Stomach smooth muscle (tissue), 2 donors: ENCODE results near the gene KIF13A.

Experiments
- H3K27ac ChIP-seq: one replicate; pipeline ENCODE4 v1.7.0; 2013; ENCODE audit warnings: mild to moderate bottlenecking, low read length, inconsistent platforms
- H3K27me3 ChIP-seq, 2 donors: one replicate each; pipeline ENCODE4 v1.7.0; 2013; ENCODE audit warnings: low read length in 2 of 2; ENCODE audit not compliant: insufficient read depth in 2 of 2, control insufficient read depth in 1 of 2
- H3K36me3 ChIP-seq, 2 donors: one replicate each; pipeline ENCODE4 v1.7.0; 2013; ENCODE audit warnings: low read length in 2 of 2; ENCODE audit not compliant: control insufficient read depth in 2 of 2, insufficient read depth in 2 of 2
- H3K4me1 ChIP-seq: one replicate; pipeline ENCODE4 v1.7.0; 2013; ENCODE audit warnings: low read length; ENCODE audit not compliant: control insufficient read depth, insufficient read depth
- H3K4me3 ChIP-seq, 2 donors: one replicate each; pipeline ENCODE4 v1.7.0; 2013; ENCODE audit warnings: low read length in 2 of 2
- H3K9ac ChIP-seq, 2 donors: one replicate each; pipeline ENCODE4 v1.7.0; 2013; ENCODE audit warnings: low read length in 2 of 2, mild to moderate bottlenecking in 1 of 2
- H3K9me3 ChIP-seq, 2 donors: one replicate each; pipeline ENCODE4 v1.7.0; 2013; ENCODE audit warnings: low read length in 2 of 2; ENCODE audit not compliant: control insufficient read depth in 2 of 2
- donor health status: healthy.
- donor health status: Pancreatic carcinoma.

Gene KIF13A

GRCh38 chr6:17719323-17720041 is 268.0 kb downstream of the KIF13A start:
- Histone ChIP-seq H3K36me3 (no peaks in the 10 kb centered on the region), H3K9ac (no peak overlapping the region), H3K4me1 (no peaks in the 10 kb centered on the region), H3K27me3 (no peaks in the 10 kb centered on the region), H3K9me3 (no peaks in the 10 kb centered on the region), H3K27ac (no peak overlapping the region), H3K4me3 (no peak overlapping the region)

DNA sequence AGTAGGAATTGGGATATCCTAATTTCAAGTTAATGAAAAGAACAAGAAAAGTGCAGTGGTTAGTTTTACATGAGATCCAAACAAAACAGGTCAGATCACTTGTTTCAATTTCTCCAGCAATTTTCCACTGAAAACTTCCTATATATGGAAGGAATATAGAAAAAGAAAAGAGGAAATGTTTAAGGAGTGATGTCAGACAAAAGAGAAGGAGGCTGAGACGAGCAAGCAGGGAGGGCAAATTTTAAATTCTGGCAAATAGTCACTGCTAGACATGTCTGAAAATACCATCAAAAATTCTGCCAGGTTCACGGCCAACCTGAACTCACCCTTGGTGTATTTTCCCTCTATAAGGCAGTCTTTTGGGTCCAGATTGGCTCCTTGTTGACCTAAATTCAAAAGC is 271.2 kb downstream of the KIF13A start:
- Histone ChIP-seq H3K27me3 (no peaks in the 10 kb centered on the region), H3K9ac (no peak overlapping the region), H3K36me3 (no peaks in the 10 kb centered on the region), H3K4me1 (no peaks in the 10 kb centered on the region), H3K9me3 (no peaks in the 10 kb centered on the region), H3K4me3 (no peak overlapping the region), H3K27ac (no peak overlapping the region)

GRCh38 chr6:17714879-17715851 is 272.3 kb downstream of the KIF13A start:
- no peak overlapping the region for H3K9ac ChIP-seq
- no peak overlapping the region for H3K27ac ChIP-seq
- no peaks in the 10 kb centered on the region for H3K36me3 ChIP-seq
- no peaks in the 10 kb centered on the region for H3K27me3 ChIP-seq
- no peaks in the 10 kb centered on the region for H3K4me1 ChIP-seq
- H3K9me3 ChIP-seq, result no peaks in the 10 kb centered on the region
- no peak overlapping the region for H3K4me3 ChIP-seq

- Histone ChIP-seq H3K4me3 (no peak overlapping the region), H3K36me3 (no peaks in the 10 kb centered on the region), H3K9ac (no peak overlapping the region), H3K4me1 (no peaks in the 10 kb centered on the region), H3K27me3 (no peaks in the 10 kb centered on the region), H3K27ac (no peak overlapping the region), H3K9me3 (no peaks in the 10 kb centered on the region)
Measured at GRCh38 chr6:17714177-17714576, 273.3 kb downstream of the KIF13A start.

DNA sequence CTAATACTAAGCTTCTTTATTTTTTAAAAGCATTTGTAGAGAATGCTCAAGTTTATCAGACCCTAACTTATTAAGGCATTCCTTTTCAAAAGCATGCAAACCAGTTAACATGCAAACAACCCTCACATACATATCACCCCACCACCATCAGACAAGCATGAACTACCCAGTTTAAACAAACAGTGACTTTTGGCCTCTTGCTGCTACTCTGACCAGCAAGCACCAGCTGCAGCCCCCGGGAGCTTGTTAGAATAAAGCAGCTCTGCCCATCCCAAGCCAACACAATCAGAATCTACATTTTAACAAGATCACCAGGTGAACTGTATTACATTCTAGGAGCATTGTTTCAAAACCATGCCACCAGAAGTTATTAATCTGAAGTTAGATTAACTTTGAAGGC is 274.9 kb downstream of the KIF13A start:
- H3K9ac ChIP-seq, result no peak overlapping the region
- no peaks in the 10 kb centered on the region for H3K4me1 ChIP-seq
- no peaks in the 10 kb centered on the region for H3K27me3 ChIP-seq
- no peak overlapping the region for H3K27ac ChIP-seq
- no peaks in the 10 kb centered on the region for H3K36me3 ChIP-seq
- H3K4me3 ChIP-seq, result no peak overlapping the region
- H3K9me3 ChIP-seq, result no peaks in the 10 kb centered on the region

DNA sequence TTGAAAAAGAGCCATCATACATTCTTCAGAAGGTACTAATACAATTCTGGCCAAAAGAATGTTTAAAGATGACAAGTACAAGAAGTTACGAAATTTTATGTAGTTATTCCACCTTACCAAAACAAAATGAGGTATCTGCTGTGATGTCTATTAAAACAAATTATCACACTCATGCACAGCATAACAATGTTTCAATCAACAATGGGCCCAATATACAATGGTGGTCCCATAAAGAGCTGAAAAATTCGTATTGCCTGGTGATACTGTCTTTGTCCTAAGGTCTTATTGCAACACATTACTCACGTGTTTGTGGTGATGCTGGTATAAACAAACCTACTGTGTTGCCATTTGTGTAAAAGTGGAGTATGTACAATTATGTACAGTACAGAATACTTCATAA is 277.1 kb downstream of the KIF13A start:
- Histone ChIP-seq H3K9ac (no peak overlapping the region), H3K36me3 (no peaks in the 10 kb centered on the region), H3K27ac (no peak overlapping the region), H3K27me3 (no peaks in the 10 kb centered on the region), H3K9me3 (no peaks in the 10 kb centered on the region), H3K4me1 (peaks cover 6% of the 10 kb centered on the region), H3K4me3 (no peak overlapping the region)

GRCh38 chr6:17709476-17709875 is 278.0 kb downstream of the KIF13A start:
- peaks cover 6% of the 10 kb centered on the region for H3K4me1 ChIP-seq
- no peak overlapping the region for H3K27ac ChIP-seq
- no peak overlapping the region for H3K4me3 ChIP-seq
- no peaks in the 10 kb centered on the region for H3K9me3 ChIP-seq
- H3K27me3 ChIP-seq, result no peaks in the 10 kb centered on the region
- H3K9ac ChIP-seq, result no peak overlapping the region
- no peaks in the 10 kb centered on the region for H3K36me3 ChIP-seq
